Esophagus muscularis mucosa (tissue), 4 donors: ENCODE measurements around the gene FADS1. TPM values are rescaled to one million over a fixed set of nuclear protein-coding genes. Genes with fewer than 3 reads are reported as not detected.

Source experiments
- DNase-seq: peaks from one replicate; pipeline ENCODE4 v3.0.0-alpha.2; 2017; ENCODE audit errors: extremely low spot score
- H3K27ac ChIP-seq, 4 donors: fragments of 200-600 bp; sonication (generic); replicated peaks in 1 of 4; 1 replicate in 3 of 4; 2 replicates in 1 of 4; pipeline ENCODE4 v1.5.1; 2016 to 2019; ENCODE audit warnings: mild to moderate bottlenecking in 1 of 4
- H3K27me3 ChIP-seq, 4 donors: fragments of 200-600 bp; sonication (generic); one replicate each; pipeline versions ENCODE4 v1.5.1 to v1.6.0; 2016 to 2019
- H3K36me3 ChIP-seq, 4 donors: fragments of 200-600 bp; sonication (generic); one replicate each; pipeline ENCODE4 v1.5.1; 2016 to 2019
- H3K4me1 ChIP-seq, 4 donors: fragments of 200-600 bp; sonication (generic); one replicate each; pipeline ENCODE4 v1.5.1; 2016 to 2019
- H3K4me3 ChIP-seq, 4 donors: fragments of 200-600 bp; sonication (generic); 1 replicate in 2 of 4; 2 replicates in 2 of 4; pipeline ENCODE4 v1.5.1; 2016 to 2019; ENCODE audit warnings: mild to moderate bottlenecking in 4 of 4, moderate library complexity in 1 of 4
- H3K9me3 ChIP-seq, 4 donors: fragments of 200-600 bp; sonication (generic); 1 replicate in 3 of 4; 2 replicates in 1 of 4; pipeline ENCODE4 v1.5.1; 2016 to 2019
- CTCF ChIP-seq, 3 experiments: fragments of 200-600 bp in 2 of 3; fragments of 450-650 bp in 1 of 3; sonication (generic) in 2 of 3; IDR thresholded peaks; one replicate each; pipeline ENCODE4 v1.5.1; 2017 to 2019; ENCODE audit warnings: antibody characterized with exemption in 3 of 3, mild to moderate bottlenecking in 2 of 3, moderate library complexity in 1 of 3
- EP300 ChIP-seq: sonication (generic); formaldehyde crosslinking; IDR thresholded peaks from one replicate; pipeline ENCODE4 v1.6.1; 2017; ENCODE audit warnings: antibody characterized with exemption
- POLR2A ChIP-seq: fragments of 450-650 bp; IDR thresholded peaks from one replicate; pipeline ENCODE4 v1.6.1; 2017; ENCODE audit warnings: antibody characterized with exemption, moderate library complexity, mild to moderate bottlenecking, low read depth
- POLR2AphosphoS5 ChIP-seq, 2 donors: sonication (generic); formaldehyde crosslinking; IDR thresholded peaks; one replicate each; pipeline ENCODE4 v1.6.1; 2017; ENCODE audit warnings: antibody characterized with exemption in 2 of 2
- WGBS: methylation state at CpG from one replicate; pipeline ENCODE4 v1.1.5; 2018; 5-methylcytosine and 5-hydroxymethylcytosine counted together
- intact Hi-C: fragments of 100-400 bp; cut with DNase I; formaldehyde crosslinking; loops from one replicate; pipeline ENCODE4 v1.15.1; 2023
- total RNA-seq, 4 donors: library from RNA; depleted of rRNA; stranded (reverse); fragments of >200 nt; gene quantifications; one replicate each; pipeline versions ENCODE4 v1.1.0 to v1.2.1, GENCODE V29; 2016

FADS1 gene
- total RNA-seq, 4 donors from 2014 or later: 20.2 to 26.0 (median 23.8) TPM

GRCh38 chr11:61784506-61784805, 32.3 kb downstream of the FADS1 start:
- Histone ChIP-seq H3K4me3 (no peak overlapping the region), H3K27me3 (no peaks in the 10 kb centered on the region), H3K36me3 (peaks cover 36 to 77% (median 66%) of the 10 kb centered on the region in 4 donors), H3K27ac (no peak overlapping the region), H3K4me1 (peaks cover 0 to 3% (median 0%) of the 10 kb centered on the region in 4 donors), H3K9me3 (no peaks in the 10 kb centered on the region)
- TF ChIP-seq POLR2A (no peak), CTCF (IDR thresholded peaks at IDR 0.05) (no peak), POLR2AphosphoS5 (IDR thresholded peaks at IDR 0.05) (no peak), EP300 (no peak)
- WGBS: 70% methylated on average over 2 of the region's 7 CpGs
- intact Hi-C loops: no loop called here
- DNase-seq: no peak

- no peak overlapping the region for H3K27ac ChIP-seq
- TF ChIP-seq CTCF (IDR thresholded peaks at IDR 0.05) (no peak), EP300 (no peak), POLR2A (no peak), POLR2AphosphoS5 (IDR thresholded peaks at IDR 0.05) (no peak)
- intact Hi-C loops: no loop called here
- H3K36me3 ChIP-seq: peaks cover 31 to 71% (median 60%) of the 10 kb centered on the region in 4 donors
- no peak overlapping the region for H3K4me3 ChIP-seq
- no peaks in the 10 kb centered on the region for H3K9me3 ChIP-seq
- no peaks in the 10 kb centered on the region for H3K27me3 ChIP-seq
- 60% methylated on average over 8 of the region's 13 CpGs for WGBS
- no peak for DNase-seq
- no peaks in the 10 kb centered on the region for H3K4me1 ChIP-seq
Measured at GRCh38 chr11:61783717-61784505, 32.9 kb downstream of the FADS1 start.

GRCh38 chr11:61782841-61783240, 34.0 kb downstream of the FADS1 start:
- TF ChIP-seq POLR2A (no peak), CTCF (IDR thresholded peaks at IDR 0.05) (no peak), EP300 (no peak), POLR2AphosphoS5 (IDR thresholded peaks at IDR 0.05) (no peak)
- no peaks in the 10 kb centered on the region for H3K9me3 ChIP-seq
- WGBS: 83% methylated on average over 11 of the region's 11 CpGs
- H3K27me3 ChIP-seq: no peaks in the 10 kb centered on the region
- DNase-seq: no peak
- peaks cover 23 to 60% (median 49%) of the 10 kb centered on the region in 4 donors for H3K36me3 ChIP-seq
- no peak overlapping the region for H3K27ac ChIP-seq
- intact Hi-C loops: no loop called here
- peaks cover 0 to 3% (median 2%) of the 10 kb centered on the region in 4 donors for H3K4me1 ChIP-seq
- H3K4me3 ChIP-seq: no peak overlapping the region

- TF ChIP-seq EP300 (no peak), CTCF (IDR thresholded peaks at IDR 0.05) (no peak), POLR2A (no peak), POLR2AphosphoS5 (IDR thresholded peaks at IDR 0.05) (no peak)
- WGBS: 76% methylated on average over 3 of the region's 3 CpGs
Measured at GRCh38 chr11:61782299-61782698, 34.5 kb downstream of the FADS1 start.

GRCh38 chr11:61781585-61781984, 35.2 kb downstream of the FADS1 start:
- Histone ChIP-seq H3K4me3 (no peak overlapping the region), H3K9me3 (no peaks in the 10 kb centered on the region), H3K36me3 (peaks cover 10 to 48% (median 37%) of the 10 kb centered on the region in 4 donors), H3K27me3 (peaks cover 0 to 7% (median 0%) of the 10 kb centered on the region in 4 donors), H3K27ac (no peak overlapping the region), H3K4me1 (peaks cover 9 to 15% (median 13%) of the 10 kb centered on the region in 4 donors)
- no peak for DNase-seq
- intact Hi-C loops: no loop called here
- WGBS: no CpG with 5 or more reads among the region's 5 CpGs
- no peak for TF ChIP-seq EP300
- TF ChIP-seq CTCF (IDR thresholded peaks at IDR 0.05): no peak
- no peak for TF ChIP-seq POLR2AphosphoS5 (IDR thresholded peaks at IDR 0.05)
- TF ChIP-seq POLR2A: no peak

More at GRCh38 chr11:61782299-61782698, 34.5 kb downstream of the FADS1 start:
- Histone ChIP-seq H3K9me3 (no peaks in the 10 kb centered on the region), H3K4me1 (peaks cover 4 to 8% (median 7%) of the 10 kb centered on the region in 4 donors), H3K27ac (no peak overlapping the region), H3K4me3 (no peak overlapping the region), H3K27me3 (peaks cover 0 to 4% (median 0%) of the 10 kb centered on the region in 4 donors), H3K36me3 (peaks cover 17 to 55% (median 44%) of the 10 kb centered on the region in 4 donors)
- intact Hi-C loops: no loop called here
- DNase-seq: no peak
